LoVo (cell line): Measurements from ENCODE around the gene HIRA.

Experiments
- DNase-seq: peaks from one replicate; pipeline ENCODE4 v3.0.0-alpha.2; 2016; ENCODE audit warnings: low spot score

HIRA gene

DNA sequence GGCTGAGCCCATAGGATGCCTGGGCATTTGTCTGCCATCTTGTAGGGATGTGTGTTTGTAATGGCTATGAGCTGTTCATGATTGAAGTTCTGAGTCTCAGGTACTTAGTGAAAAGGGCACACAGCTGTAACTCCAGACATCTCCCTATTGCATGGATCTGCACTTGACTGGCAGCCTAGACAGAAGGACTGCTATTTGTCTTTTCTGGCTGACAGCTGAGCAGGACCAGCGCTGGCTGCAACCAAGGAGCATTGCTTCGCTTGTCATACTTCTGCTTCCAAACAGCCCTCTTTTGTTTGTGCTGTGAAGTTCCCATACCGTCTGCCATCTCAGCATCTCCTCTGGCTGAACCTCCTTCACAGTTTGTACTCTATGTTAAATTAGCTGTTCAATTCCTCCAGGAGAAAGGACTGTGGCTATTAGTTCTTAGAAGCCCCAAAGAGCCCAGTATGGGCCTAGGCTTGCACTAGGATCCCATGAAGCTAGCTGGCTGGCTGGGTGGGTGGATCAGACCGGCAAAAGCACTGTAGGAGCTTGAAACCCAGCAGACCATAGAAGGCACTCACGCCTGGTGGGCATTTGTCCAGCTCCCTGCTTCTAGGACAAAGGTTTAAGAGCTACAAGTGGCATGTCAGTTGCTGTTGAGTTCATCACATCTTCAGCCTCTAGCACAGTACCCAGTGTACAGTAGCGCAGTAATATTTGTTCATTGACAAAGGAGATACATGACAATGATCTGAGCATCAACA, 20.4 kb downstream of the HIRA start:
- no peak for DNase-seq

DNA sequence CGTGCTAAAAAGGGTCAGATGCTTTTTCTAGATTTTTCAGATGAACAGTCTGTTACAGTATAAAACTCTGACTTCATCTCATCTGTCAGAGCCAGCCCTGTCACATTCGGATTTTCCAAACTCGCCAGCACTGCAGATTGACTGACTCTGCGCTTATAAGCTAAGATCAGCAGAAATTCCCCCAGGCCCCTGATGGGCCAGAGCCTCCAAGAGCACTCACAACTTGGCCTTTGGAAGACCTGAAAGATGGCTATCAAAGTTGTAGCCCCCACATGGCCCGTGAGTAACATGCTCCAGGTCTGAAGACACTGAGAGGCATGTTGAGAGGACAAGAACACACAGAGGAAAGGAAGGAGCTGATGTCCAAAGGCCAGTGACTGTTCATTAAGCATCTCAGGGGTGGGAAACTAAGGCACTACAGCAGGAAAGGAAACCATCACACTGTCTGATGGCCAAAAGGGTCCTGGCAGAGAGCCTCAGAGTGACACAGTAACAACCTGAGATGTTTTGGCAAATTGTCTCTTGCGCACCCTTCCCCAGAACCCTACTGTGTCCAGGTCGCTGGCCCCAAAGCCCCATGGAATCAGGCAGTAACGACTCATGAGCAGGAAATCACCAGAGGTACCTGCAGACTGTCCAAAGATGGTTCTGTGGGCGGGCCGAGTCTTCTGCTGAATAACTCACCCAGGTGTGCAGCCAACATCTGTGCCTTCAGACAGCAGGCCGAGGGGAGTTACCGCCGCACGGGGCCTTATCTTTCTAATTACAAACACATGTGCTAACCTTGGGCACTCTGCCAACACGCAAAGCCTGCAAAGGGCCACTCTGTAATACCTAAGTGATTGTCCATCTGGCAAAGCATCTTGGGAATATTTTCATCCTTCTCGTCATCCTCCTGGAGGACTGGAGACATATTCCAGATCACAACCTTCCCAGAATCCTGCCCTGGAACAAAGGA, 23.6 kb downstream of the HIRA start:
- no peak for DNase-seq

DNA sequence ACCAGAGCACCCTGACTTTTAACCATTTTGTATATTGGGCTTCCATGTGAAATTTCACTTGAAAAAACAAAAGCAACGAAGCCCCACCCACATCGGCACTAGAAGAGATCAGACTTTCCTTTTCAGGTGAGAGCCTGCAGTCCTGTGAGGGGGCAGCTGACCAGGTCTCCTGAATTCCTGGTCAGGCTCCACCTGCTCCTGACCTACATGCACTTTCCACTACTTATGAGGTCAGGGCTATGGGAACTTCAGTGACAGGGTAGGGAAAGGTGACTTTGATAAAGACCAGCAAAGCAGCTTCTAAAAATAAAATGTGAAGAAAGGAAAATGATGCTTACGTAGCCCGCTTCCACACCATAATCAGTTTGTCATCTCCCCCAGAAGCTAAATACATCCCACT, 24.7 kb downstream of the HIRA start:
- DNase-seq = no peak

DNA sequence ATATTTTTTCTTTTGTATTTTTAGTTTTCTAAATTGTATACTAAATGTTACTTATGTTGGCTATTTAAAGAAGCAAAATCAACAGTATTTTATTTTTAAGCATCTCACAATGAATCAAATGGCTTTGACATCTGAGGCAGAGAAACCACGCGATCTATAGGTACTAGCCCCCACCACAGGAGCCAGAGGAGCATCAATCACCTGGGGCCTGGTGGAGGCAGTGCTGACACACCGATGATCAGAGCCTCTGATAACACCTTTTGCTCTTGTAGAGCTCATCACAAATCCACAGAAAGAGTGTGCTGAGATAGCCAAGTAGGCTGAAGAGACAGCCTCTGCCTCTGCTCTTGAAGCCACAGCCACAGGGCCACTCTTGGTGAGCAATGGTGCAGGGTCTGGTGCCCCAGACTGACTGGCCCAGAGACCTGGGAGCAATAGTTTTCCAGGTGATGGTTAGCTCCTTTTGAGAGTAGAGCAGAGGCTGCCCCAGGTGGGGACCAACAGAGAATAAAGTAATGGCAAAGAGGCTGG, 25.2 kb downstream of the HIRA start:
- no peak for DNase-seq

DNA sequence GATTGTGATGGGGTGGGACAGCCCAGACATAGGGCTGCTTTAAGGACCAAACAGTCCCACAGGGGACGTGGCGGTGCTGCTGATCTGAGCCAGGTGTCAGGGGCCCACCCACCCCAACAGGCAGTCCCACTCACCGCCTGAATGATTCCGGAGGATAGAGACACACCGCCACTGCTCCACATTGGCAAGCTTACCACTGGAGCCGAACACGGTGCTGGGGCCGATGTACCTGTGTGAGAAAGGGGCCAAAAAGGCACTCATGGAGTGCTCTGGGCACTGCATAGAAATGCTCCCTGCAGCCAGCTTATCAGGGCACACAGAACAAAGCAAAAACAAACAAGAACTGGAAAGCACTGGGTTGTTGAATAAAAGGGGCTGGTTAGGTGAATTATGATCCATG, 25.9 kb downstream of the HIRA start:
- no peak for DNase-seq

DNA sequence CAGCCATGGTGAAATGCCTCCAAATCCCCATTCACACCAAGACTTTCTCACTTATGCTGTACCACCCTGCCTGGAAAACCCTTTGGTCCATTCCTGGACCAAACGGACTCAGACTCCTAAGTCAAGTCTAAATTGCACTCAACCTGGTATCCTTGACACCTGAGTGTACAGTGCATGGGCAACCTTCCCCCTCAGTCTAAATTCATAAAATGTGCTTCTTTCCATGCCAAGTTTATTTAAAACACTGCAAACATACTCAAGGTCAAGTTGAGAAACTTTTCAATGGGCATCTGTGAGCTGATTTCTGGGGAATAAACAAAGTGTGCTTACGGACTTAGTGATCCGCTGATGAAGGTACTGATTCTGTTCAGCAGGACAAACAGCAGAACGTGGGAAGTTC, 26.4 kb downstream of the HIRA start:
- no peak for DNase-seq

DNA sequence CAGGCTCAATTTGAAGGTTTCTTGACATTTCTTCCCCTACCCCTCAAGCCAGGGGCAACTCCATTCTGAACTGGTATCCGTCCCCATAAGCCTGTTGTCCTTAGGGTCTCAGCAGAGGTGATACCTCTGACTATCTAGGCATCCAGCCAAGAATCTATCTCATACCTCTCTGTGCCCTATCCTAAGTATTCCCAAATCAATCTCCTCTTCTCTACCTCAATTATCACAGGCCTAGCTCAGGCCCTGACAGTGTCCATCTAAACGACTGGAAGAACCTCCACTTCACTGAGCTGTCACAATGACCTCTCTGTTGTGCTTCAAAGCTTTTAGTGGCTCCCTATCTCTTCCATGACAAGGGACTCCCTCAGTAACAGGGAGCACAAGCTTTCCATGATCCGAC, 26.9 kb downstream of the HIRA start:
- DNase-seq = no peak

DNA sequence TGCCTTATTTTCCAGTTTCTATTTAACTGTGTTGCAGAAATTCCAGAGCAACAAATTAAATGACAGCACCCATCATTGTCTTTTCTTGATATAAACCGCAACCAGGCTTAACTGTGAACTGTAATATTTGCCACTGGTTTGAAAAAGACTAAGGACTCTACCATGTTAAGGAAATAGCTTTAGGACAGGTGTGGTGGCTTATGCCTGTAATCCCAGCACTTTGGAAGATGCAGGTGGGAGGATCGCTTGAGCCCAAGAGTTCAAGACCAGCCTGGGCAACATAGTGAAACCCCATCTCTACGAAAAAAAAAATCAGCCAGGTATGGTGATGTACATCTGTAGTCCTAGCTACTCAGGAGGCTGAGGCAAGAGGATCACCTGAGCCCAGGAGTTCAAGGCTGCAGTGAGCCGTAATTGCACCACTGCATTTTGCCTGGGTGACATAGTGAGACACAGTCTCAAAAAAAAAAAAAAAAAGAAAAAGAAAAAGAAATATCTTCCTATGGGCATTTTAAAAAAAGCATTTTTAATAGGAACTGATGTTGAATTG, 28.8 kb downstream of the HIRA start:
- no peak for DNase-seq

DNA sequence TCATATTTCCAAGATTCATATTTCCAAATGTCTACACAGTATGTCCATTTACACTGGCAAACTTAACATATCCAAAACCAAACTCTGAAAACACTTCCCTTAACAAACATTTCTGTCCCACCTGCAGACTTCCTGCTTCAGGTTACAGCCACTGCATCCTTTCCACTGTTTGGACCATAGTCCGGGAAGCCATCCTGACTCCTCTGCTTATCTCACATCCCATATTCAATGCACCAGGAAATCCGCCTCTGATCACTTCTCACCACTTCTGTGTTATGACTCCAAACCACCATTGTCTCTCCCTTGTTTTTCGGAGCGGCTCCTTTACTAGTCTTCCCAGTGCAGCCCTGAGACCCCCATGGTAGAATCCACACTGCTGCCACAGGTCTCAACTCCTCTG, 30.1 kb downstream of the HIRA start:
- DNase-seq = no peak

DNA sequence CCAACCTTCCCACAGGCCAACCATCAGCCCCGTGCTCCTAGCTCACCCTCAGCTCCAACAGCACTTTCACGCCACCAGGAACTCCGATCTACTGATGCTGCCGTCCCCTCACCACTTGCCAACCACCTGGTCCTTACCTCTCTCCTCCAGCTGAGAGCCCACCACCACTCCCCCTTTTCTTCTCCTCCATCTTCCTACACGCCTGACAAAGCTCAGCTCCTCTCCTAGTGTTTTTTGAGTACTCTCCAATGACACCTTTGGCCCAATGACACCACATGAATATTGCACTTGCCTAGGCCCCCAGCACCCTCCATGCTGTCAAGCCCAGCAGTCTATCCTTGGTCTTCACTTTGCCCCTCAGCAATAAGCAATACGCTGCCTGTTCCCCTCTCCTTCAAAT, 30.7 kb downstream of the HIRA start:
- no peak for DNase-seq

DNA sequence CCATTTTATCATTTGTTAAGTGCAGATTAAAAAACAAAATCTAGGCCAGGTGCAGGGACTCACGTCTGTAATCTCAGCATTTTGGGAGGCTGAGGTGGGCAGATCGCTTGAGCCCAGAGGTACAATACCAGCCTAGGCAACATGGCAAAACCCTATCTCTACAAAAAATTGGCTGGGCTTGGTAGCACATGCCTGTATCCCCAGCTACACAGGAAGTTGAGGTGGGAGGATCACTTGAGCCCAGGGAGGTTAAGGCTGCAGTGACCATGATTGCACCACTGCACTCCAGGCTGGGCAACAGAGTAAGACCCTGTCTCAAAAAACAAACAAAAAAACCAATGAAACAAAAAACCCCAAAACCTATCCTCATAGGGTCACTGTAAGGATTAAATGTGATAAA, 32.9 kb downstream of the HIRA start:
- DNase-seq = no peak

DNA sequence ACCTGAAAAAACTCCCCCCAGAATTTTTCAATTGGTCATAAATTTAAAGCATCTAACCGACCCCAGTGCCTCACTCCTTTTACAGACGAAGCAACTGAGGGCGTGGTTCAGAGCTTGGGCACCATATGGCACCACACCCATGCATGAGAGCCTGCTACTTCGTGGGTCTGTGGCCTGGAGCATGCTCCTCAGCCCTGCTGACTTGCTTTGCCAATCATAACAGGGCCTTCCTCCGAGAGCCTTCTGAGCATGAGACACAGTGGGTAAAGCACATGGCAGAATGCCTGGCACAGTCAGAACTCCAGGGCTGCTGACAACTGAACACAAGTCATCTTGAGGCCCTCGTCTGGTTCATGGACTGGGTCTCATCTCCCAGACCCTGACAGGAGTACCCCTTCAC, 33.3 kb downstream of the HIRA start:
- DNase-seq = no peak

DNA sequence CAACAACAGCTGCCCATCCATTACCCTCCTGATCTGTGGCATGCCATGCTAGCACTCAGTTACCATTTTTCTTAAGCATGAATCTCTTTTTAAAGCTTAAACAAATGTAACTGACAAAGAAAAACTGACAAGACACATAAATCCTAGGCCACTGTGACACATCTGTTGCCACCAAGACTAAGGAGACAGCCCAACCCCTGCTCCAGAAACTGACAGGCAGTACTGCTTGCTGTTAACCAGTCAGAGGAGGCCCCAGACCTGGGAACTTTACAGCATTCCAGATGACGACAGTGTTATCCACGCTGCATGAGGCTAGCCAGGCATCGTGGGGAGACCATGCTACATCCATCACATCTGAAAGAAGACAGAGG, 33.8 kb downstream of the HIRA start:
- DNase-seq = no peak

DNA sequence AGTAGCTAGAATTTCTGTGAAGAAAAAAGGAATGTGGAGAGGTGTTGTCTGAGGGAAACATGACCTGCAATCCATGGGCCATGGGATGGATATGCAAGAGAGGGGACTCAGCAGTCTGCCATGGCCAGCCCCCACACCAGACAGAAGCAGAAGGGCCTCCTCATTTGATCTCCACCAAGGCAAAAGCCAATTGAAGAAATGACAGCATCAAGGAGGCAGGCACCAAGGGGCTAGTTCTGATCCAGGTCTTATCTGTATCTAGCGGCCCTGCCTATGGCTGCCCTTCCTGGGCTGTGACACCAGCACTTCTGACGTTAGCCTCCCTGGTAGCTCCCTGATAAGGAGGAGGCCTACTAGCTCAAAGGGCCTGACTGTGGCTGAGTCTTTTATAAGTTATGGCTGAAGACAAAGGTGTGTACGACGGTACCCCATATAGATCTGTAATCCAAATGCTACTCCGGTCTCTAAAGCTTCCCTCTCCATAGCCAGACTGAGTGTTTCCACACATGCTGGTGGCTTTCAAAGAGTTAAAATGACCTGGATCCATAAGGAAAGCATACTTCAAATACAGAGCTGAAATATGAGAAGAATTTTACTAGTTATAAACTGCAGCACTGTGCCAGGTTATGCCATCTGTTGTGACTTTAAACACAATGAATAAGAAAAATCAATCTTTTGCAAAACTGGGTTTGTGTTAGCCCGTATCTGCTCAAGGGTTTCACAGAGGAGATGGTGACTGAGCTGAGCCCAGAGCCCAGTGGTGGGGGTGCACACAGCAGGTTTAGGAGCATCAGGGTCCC, 34.4 kb downstream of the HIRA start:
- no peak for DNase-seq

DNA sequence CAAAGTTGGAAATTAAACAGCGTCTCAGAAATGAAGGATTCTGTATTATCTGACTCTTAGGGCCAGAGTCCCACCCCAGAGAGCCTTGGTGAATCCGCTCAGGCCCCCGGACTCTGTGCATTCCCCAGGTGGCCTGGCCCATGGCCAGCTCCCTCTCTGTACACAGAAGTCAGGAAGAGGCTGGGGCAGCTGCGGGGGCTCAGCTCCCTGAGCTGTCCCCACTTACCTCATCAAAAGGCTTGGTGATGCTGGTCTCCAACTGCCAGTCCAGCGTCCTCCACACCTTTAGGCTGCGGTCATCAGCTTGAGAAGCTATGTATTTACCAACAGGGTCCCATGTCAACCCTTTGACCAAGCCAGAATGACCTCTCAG, 35.0 kb downstream of the HIRA start:
- DNase-seq = no peak

DNA sequence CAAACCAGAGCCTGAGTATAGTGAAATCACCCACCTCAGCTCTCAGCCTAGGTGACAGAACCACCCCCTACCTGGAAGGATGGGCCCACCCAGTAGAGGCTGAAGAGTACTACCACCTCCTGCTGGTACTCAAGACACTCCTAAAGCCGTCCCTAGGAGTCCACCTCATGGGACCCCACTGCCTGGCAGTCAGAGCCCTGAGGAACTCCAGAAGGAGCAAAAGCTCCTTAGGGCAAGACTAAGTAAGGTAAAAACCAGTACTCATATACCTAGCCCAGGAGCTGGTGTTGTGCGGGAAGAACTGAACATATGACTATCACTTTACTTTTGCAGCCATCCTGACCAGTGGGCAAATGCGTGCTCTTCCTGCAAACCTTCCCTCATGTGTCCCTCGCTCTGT, 36.3 kb downstream of the HIRA start:
- DNase-seq = no peak

DNA sequence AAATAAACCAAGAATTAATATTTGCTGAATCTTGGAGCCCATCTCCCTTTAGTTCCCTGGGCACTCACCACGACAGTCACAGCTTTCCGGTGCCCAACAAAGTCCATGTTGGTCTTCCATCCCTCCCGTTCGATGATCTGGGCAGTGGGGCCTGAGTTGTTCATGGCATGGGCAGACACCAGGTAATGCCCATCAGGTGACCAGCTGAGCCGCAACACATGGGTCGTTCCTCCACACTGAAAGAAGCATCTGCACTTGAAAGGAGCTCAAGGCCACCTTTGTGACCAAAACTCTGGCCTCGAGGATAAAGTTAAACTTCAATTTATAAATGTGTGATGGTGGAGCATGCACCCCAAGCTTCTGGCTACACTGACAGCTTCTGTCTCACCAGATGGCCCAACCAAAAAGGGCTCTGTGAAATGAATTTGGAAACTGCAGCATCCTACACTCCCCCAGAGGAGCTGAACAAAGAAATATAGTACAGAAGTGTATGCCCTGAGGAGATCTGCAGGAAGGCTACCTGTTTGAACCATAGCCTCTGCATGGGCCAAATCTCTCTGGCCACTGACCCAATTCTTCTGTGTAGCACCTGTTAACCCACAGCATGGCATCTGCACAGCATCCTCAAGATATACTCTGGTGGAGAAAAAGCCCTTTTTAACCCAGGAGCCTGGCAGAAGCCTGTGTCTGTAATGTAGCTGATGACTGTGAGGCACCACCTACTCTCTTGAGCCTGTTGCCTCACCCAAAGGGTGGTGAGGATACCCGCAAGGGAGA, 37.1 kb downstream of the HIRA start:
- DNase-seq = no peak

DNA sequence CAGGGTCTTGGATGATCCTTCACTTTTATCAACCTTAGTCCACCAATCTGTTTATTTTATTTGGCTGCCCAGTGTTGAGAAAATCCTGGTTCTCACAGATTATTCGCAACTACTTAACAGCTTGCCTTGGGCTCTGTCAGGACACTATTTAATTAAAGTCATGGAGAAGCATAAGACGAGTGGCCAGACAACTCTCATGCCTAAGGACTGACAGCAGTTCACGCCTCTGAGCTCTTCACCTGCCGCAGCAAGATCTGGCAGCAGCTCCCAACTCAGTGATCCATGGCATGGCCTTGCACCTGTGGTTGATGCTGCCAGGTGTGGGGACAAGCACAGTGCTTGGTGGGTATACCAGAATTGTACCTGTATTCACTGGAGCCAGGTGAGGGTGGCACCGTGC, 37.8 kb downstream of the HIRA start:
- DNase-seq = no peak

DNA sequence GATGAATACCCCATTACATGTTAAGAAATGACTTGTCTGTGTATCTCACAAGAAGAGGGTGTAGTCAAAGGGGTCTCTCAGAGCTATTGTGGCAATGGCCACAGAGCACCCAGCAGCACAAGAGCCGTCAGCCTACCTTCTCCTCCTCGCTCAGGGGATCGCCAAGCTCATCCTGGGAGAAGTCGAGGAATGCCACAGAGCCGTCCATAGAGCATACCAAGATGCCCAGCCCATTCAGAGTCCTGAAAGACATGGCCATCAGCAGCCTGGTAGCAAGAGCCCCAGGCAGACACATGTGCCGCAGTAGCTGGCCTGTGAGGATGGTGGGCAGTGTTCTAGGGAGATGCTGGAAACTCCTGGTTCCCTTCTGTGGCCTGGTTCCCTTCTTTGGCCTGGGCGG, 44.0 kb downstream of the HIRA start:
- DNase-seq = no peak

DNA sequence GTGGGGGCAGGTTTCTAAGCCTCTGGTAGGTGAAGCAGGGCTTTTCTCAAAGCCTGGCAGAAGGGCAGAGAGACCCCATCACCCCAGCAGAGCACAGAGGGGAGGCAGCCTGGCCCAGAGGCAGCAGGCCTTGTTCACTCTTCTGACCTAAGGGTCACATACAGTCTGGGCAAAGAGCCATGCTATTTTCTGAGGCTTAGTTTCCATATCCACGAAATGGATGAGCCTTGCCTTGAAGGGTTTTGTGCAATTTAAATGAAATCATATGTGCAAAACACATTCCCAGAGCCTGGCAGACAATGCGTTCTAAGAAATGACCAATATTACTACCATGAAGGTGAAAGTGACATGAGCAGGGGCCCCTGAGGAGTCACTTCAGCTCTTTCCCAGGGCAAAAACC, 44.5 kb downstream of the HIRA start:
- DNase-seq = no peak

DNA sequence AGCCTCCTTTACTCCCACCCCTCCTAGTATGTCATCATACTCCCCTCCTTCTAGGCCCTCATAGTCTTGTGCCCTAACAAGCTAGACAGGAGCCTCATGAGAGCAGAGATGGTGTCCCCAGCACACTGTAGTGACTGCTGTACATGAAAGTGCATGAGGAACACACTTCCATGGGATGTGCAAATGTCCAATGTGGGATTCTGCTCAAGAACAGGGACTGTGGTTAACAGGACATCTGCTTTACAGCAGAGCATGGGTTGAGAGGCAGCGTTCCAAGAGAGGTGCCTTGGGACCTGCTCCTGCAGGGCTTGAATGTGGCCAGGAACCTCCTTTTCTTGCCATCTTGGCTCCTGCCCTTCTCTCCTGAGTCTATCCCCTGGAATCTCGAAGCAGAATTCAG, 45.3 kb downstream of the HIRA start:
- DNase-seq = no peak
